SK-N-SH treated with all-trans-retinoic acid at 6 μM for 48 hours (cell line): ENCODE measurements around the gene MOXD1.

Source experiments
- ATAC-seq: fragments of 200-7000 bp; cut with Tn5 transposase; 3 replicates; pipeline ENCODE4 v1.9.1; 2020; ENCODE audit warnings: mild to moderate bottlenecking, moderate library complexity
- ARNTL ChIP-seq: fragments of 450-650 bp; formaldehyde crosslinking; IDR thresholded peaks from 2 replicates; pipeline ENCODE4 v1.5.0; 2020; ENCODE audit warnings: low read depth, mild to moderate bottlenecking, moderate library complexity, borderline replicate concordance
- BACH2 ChIP-seq: fragments of 250-450 bp; sonication (Bioruptor Pico); IDR thresholded peaks from 2 replicates; pipeline ENCODE4 v1.9.0; 2021; ENCODE audit warnings: mild to moderate bottlenecking, borderline replicate concordance
- CSDC2 ChIP-seq: fragments of 250-450 bp; sonication (Bioruptor Pico); IDR thresholded peaks from 2 replicates; pipeline ENCODE4 v1.5.0; 2020; ENCODE audit warnings: mild to moderate bottlenecking, moderate library complexity
- CSRNP3 ChIP-seq: fragments of 250-450 bp; sonication (Bioruptor Pico); IDR thresholded peaks from 2 replicates; pipeline ENCODE4 v1.5.1; 2021; ENCODE audit warnings: mild to moderate bottlenecking, moderate library complexity
- GLIS3 ChIP-seq: fragments of 250-450 bp; sonication (Bioruptor Pico); IDR thresholded peaks from 2 replicates; pipeline ENCODE4 v1.5.0; 2020; ENCODE audit warnings: mild to moderate bottlenecking, moderate library complexity
- ISL1 ChIP-seq: fragments of 250-450 bp; sonication (Bioruptor Pico); IDR thresholded peaks from 2 replicates; pipeline ENCODE4 v2.1.2; 2022; ENCODE audit warnings: mild to moderate bottlenecking, moderate library complexity
- PPARA ChIP-seq: fragments of 250-450 bp; sonication (Bioruptor Pico); IDR thresholded peaks from 2 replicates; pipeline ENCODE4 v1.5.0; 2020; ENCODE audit warnings: mild to moderate bottlenecking, borderline replicate concordance
- RARB ChIP-seq: fragments of 250-450 bp; sonication (Bioruptor Pico); IDR thresholded peaks from 2 replicates; pipeline ENCODE4 v1.8.0; 2021; ENCODE audit warnings: mild to moderate bottlenecking, moderate library complexity
- SNAI2 ChIP-seq: fragments of 250-450 bp; sonication (Bioruptor Pico); IDR thresholded peaks from 2 replicates; pipeline ENCODE4 v1.5.0; 2020; ENCODE audit warnings: mild to moderate bottlenecking, moderate library complexity
- TCF4 ChIP-seq: fragments of 250-450 bp; sonication (Bioruptor Pico); IDR thresholded peaks from 2 replicates; pipeline ENCODE4 v1.8.0; 2021; ENCODE audit warnings: mild to moderate bottlenecking, moderate library complexity, borderline replicate concordance
- TOX ChIP-seq: fragments of 250-450 bp; sonication (Bioruptor Pico); IDR thresholded peaks from 2 replicates; pipeline ENCODE4 v1.8.0; 2021; ENCODE audit warnings: mild to moderate bottlenecking, moderate library complexity, borderline replicate concordance
- TSHZ2 ChIP-seq: fragments of 250-450 bp; sonication (Bioruptor Pico); IDR thresholded peaks from 2 replicates; pipeline ENCODE4 v1.5.0; 2020; ENCODE audit warnings: mild to moderate bottlenecking, moderate library complexity
- ZC3H10 ChIP-seq: fragments of 250-450 bp; sonication (Bioruptor Pico); IDR thresholded peaks from 2 replicates; pipeline ENCODE4 v1.5.1; 2021; ENCODE audit warnings: mild to moderate bottlenecking, moderate library complexity
- ZFP3 ChIP-seq: fragments of 250-450 bp; sonication (Bioruptor Pico); IDR thresholded peaks from 2 replicates; pipeline ENCODE4 v1.5.0; 2020; ENCODE audit warnings: mild to moderate bottlenecking, moderate library complexity
- ZFP30 ChIP-seq: fragments of 450-650 bp; formaldehyde crosslinking; IDR thresholded peaks from 2 replicates; pipeline ENCODE4 v1.5.0; 2022; ENCODE audit warnings: mild to moderate bottlenecking, moderate library complexity
- ZNF565 ChIP-seq: fragments of 450-650 bp; formaldehyde crosslinking; conservative IDR thresholded peaks from 2 replicates; pipeline ENCODE4 v1.5.0; 2020; ENCODE audit warnings: low read depth, mild to moderate bottlenecking, moderate library complexity
- ZNF70 ChIP-seq: fragments of 450-650 bp; formaldehyde crosslinking; IDR thresholded peaks from 2 replicates; pipeline ENCODE4 v1.5.0; 2020; ENCODE audit warnings: mild to moderate bottlenecking, moderate library complexity
- ZNF8 ChIP-seq: fragments of 450-650 bp; formaldehyde crosslinking; IDR thresholded peaks from 2 replicates; pipeline ENCODE4 v1.5.0; 2020; ENCODE audit warnings: mild to moderate bottlenecking, moderate library complexity
- TF ChIP-seq, protein P1 (sequence below): fragments of 250-450 bp; sonication (Bioruptor Pico); IDR thresholded peaks from 2 replicates; pipeline ENCODE4 v1.5.1; 2020; ENCODE audit warnings: low read depth, mild to moderate bottlenecking, moderate library complexity
- TF ChIP-seq, protein P2 (sequence below): fragments of 250-450 bp; sonication (Bioruptor Pico); IDR thresholded peaks from 2 replicates; pipeline ENCODE4 v1.8.0; 2020; ENCODE audit warnings: mild to moderate bottlenecking, moderate library complexity, borderline replicate concordance
- TF ChIP-seq, protein P3 (sequence below): fragments of 250-450 bp; sonication (Bioruptor Pico); IDR thresholded peaks from 2 replicates; pipeline ENCODE4 v1.8.0; 2021; ENCODE audit warnings: low read depth, mild to moderate bottlenecking, moderate library complexity, borderline replicate concordance

The MOXD1 gene

DNA sequence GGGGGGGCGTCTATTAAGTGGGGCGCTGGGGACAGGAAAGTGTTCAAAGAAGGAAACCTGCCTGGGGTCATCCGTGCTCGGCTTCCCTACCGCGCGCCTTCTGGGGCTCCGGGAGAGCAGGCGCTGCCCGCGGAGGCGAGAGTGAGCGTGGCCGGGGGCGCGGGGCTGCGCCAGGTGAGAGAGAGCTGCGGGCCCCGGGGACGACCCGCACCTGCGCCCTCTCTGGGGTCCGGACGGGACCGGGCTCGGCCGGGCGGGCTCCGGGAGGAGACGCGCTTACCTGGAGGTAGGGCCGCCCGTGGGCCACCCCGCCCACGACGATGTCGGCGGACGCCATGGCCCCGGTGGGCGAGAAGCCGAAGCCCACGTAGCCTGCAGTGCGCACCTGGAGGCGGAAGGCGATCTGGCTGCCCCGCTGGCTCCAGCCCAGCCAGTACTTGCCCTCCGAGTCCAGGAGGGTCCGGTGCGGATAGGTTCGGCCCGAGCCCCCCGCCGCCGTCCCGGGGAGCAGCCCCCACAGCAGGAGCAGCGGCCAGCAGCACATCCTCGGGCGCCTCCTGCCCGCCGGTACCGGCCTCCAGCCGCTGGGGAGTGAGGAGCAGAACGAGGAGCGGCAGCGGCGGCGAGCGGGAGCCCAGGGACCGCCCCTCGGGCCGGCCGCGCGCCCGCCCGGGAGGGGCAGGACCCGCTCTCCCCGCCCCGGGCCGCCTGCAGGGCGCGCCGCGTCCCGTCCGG is at the start of gene MOXD1:
Gene MOXD1, minus strand, starts transcription at position 593 of the 735 bp plus-strand sequence. Its CDS starts 49 bp downstream, at position 544.
- TF ChIP-seq ZNF70 (no peak), TCF4 (CRISPR knock-in tag) (no peak), SNAI2 (no peak), ZFP30 (CRISPR knock-in tag) (no peak), BACH2 (CRISPR knock-in tag) (no peak), TOX (CRISPR knock-in tag) (no peak), ARNTL (no peak), ISL1 (CRISPR knock-in tag) (no peak), CSDC2 (CRISPR knock-in tag) (no peak)
- TF ChIP-seq, protein P1, sequence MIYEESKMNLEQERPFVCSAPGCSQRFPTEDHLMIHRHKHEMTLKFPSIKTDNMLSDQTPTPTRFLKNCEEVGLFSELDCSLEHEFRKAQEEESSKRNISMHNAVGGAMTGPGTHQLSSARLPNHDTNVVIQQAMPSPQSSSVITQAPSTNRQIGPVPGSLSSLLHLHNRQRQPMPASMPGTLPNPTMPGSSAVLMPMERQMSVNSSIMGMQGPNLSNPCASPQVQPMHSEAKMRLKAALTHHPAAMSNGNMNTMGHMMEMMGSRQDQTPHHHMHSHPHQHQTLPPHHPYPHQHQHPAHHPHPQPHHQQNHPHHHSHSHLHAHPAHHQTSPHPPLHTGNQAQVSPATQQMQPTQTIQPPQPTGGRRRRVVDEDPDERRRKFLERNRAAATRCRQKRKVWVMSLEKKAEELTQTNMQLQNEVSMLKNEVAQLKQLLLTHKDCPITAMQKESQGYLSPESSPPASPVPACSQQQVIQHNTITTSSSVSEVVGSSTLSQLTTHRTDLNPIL (CRISPR knock-in tag): no peak
- TF ChIP-seq, all 23 proteins: peak for 0
- ATAC-seq: peak; percentile 69

DNA sequence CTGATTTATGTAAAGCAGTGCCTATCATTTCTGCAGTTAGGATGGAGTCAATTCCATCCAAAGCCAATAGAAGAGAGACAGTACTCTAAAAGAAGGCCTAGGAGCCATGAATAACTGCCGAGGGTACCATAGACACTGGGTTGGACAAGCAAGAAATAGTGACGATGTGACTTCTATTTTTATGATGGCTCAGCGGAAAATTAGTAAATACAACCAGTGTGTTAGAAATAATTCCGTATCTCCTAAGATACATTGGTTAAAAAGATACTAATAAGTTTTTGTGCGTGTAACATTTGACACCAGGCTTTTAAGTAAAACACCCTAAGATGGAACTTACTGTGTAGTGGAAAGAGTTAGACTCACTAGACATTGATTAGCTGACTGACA is 45.6 kb upstream of the MOXD1 start:
- ATAC-seq: no peak
- TF ChIP-seq ZNF8 (CRISPR knock-in tag) (no peak), TSHZ2 (CRISPR knock-in tag) (no peak), SNAI2 (no peak), ZFP30 (CRISPR knock-in tag) (no peak), TCF4 (CRISPR knock-in tag) (no peak), ZC3H10 (CRISPR knock-in tag) (no peak), ZNF565 (no peak), GLIS3 (no peak), RARB (CRISPR knock-in tag) (no peak), PPARA (CRISPR knock-in tag) (no peak), CSDC2 (CRISPR knock-in tag) (no peak), BACH2 (CRISPR knock-in tag) (no peak), CSRNP3 (no peak), ARNTL (no peak), ZFP3 (CRISPR knock-in tag) (no peak)
- TF ChIP-seq, protein P1 (CRISPR knock-in tag): no peak
- TF ChIP-seq, protein P2, sequence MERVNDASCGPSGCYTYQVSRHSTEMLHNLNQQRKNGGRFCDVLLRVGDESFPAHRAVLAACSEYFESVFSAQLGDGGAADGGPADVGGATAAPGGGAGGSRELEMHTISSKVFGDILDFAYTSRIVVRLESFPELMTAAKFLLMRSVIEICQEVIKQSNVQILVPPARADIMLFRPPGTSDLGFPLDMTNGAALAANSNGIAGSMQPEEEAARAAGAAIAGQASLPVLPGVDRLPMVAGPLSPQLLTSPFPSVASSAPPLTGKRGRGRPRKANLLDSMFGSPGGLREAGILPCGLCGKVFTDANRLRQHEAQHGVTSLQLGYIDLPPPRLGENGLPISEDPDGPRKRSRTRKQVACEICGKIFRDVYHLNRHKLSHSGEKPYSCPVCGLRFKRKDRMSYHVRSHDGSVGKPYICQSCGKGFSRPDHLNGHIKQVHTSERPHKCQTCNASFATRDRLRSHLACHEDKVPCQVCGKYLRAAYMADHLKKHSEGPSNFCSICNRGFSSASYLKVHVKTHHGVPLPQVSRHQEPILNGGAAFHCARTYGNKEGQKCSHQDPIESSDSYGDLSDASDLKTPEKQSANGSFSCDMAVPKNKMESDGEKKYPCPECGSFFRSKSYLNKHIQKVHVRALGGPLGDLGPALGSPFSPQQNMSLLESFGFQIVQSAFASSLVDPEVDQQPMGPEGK (CRISPR knock-in tag): no peak
- TF ChIP-seq, protein P3, sequence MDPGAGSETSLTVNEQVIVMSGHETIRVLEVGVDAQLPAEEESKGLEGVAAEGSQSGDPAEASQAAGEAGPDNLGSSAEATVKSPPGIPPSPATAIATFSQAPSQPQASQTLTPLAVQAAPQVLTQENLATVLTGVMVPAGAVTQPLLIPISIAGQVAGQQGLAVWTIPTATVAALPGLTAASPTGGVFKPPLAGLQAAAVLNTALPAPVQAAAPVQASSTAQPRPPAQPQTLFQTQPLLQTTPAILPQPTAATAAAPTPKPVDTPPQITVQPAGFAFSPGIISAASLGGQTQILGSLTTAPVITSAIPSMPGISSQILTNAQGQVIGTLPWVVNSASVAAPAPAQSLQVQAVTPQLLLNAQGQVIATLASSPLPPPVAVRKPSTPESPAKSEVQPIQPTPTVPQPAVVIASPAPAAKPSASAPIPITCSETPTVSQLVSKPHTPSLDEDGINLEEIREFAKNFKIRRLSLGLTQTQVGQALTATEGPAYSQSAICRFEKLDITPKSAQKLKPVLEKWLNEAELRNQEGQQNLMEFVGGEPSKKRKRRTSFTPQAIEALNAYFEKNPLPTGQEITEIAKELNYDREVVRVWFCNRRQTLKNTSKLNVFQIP (CRISPR knock-in tag): no peak
